Measurements from ENCODE around the gene PADI3. TPM values are rescaled to one million over a fixed set of nuclear protein-coding genes. Genes with fewer than 3 reads are reported as not detected.

Gene PADI3
- polyA plus RNA-seq, 2 of the 4 experiments (the other 2 are of a cell fraction), result 0.99 to 2.4 TPM

- no peak for TF ChIP-seq EHMT2 (IDR thresholded peaks at IDR 0.05; ENCODE audit: low read depth)
- no peak for TF ChIP-seq USF2 (IDR thresholded peaks at IDR 0.05)
Observed at GRCh38 chr1:17272646-17273045, 23.7 kb downstream of the PADI3 start (continued).

GRCh38 chr1:17273096-17273495 is 24.2 kb downstream of the PADI3 start:
- DNase-seq (ENCODE audit: low read depth in 1 of 2, low spot score in 1 of 2) (no peak), FAIRE-seq (no peak), ATAC-seq (no peak)
- ChIA-PET POLR2A (no interaction called here), CTCF (interaction anchor here (0.9 to 4.6 kb wide), 11 partner anchors 10 to 148 kb away, joined by 3 to 43 read pairs (median 17); no protein-coding TSS in a partner anchor)
- Histone ChIP-seq H3K4me3 (no peak overlapping the region), H3K27ac (peak overlapping the region; percentile 33 to 86; a peak in 4 of 6 replicates), H3K4me2 (no peak overlapping the region), H3K4me1 (peaks cover 50% of the 10 kb centered on the region), H3K9me3 (no peaks in the 10 kb centered on the region)
- 91% methylated on average over 4 of the region's 13 CpGs for WGBS (ENCODE audit: missing lambda C conversion rate)
- TF ChIP-seq FOSB (CRISPR knock-in tag; IDR thresholded peaks at IDR 0.05), result no peak
- no peak for TF ChIP-seq MYC (IDR thresholded peaks at IDR 0.05; ENCODE audit: borderline replicate concordance, low read length)
- no peak for TF ChIP-seq ZFP36 (IDR thresholded peaks at IDR 0.05; ENCODE audit: borderline replicate concordance, partially characterized antibody)
- TF ChIP-seq MAX (IDR thresholded peaks at IDR 0.05), result no peak
- TF ChIP-seq REST (IDR thresholded peaks at IDR 0.05), result no peak
- no peak for TF ChIP-seq HOXB13 (CRISPR knock-in tag; IDR thresholded peaks at IDR 0.05; ENCODE audit: low read depth)
- TF ChIP-seq ELK1 (IDR thresholded peaks at IDR 0.05; ENCODE audit: low read depth, low read length), result no peak
- no peak for TF ChIP-seq BCL3 (IDR thresholded peaks at IDR 0.05)
- no peak for TF ChIP-seq PBX3 (IDR thresholded peaks at IDR 0.05)
- no peak for TF ChIP-seq NR3C1 (IDR thresholded peaks at IDR 0.05)
- TF ChIP-seq JUNB (IDR thresholded peaks at IDR 0.05), result no peak
- no peak for TF ChIP-seq MAZ (IDR thresholded peaks at IDR 0.05; ENCODE audit: borderline replicate concordance, low read depth, low read length)
- TF ChIP-seq EP300 (IDR thresholded peaks at IDR 0.05), result no peak

All from A549 (cell line).